Lower leg skin (tissue), 4 donors: Measurements from ENCODE around the gene AP4M1. TPM values are rescaled to one million over a fixed set of nuclear protein-coding genes. Genes with fewer than 3 reads are reported as not detected.

Source experiments
- DNase-seq, 2 donors: peaks; one replicate each; pipeline ENCODE4 v3.0.0-alpha.2; 2019; ENCODE audit warnings: low spot score in 2 of 2
- H3K4me3 ChIP-seq: fragments of 200-600 bp; sonication (generic); 2 replicates; pipeline ENCODE4 v1.5.1; 2017; ENCODE audit warnings: mild to moderate bottlenecking, low read depth; ENCODE audit not compliant: poor library complexity, severe bottlenecking
- POLR2A ChIP-seq, 2 donors: fragments of 450-650 bp; IDR thresholded peaks; one replicate each; pipeline ENCODE4 v1.6.1; 2016 to 2017; ENCODE audit warnings: antibody characterized with exemption in 2 of 2, mild to moderate bottlenecking in 1 of 2, moderate library complexity in 1 of 2
- WGBS, 2 donors: methylation state at CpG; one replicate each; pipeline ENCODE4 v1.1.5; 2018; 5-methylcytosine and 5-hydroxymethylcytosine counted together
- intact Hi-C: fragments of 100-400 bp; cut with DNase I; formaldehyde crosslinking; loops from one replicate; pipeline ENCODE4 v1.15.0; 2023; ENCODE audit warnings: low total_unique reads
- total RNA-seq, 4 donors: library from RNA; depleted of rRNA; stranded (reverse); fragments of >200 nt; gene quantifications; one replicate each; pipeline ENCODE4 v1.1.0, GENCODE V29; 2016
- TF ChIP-seq, protein P1 (sequence below), 3 donors: fragments of 450-650 bp; IDR thresholded peaks; one replicate each; pipeline ENCODE4 v1.5.1; 2016; ENCODE audit warnings: antibody characterized with exemption in 3 of 3, mild to moderate bottlenecking in 3 of 3, moderate library complexity in 2 of 3

Gene AP4M1
- total RNA-seq, 4 donors from 2014 or later, result 18.6 to 24.6 (median 21.0) TPM

DNA sequence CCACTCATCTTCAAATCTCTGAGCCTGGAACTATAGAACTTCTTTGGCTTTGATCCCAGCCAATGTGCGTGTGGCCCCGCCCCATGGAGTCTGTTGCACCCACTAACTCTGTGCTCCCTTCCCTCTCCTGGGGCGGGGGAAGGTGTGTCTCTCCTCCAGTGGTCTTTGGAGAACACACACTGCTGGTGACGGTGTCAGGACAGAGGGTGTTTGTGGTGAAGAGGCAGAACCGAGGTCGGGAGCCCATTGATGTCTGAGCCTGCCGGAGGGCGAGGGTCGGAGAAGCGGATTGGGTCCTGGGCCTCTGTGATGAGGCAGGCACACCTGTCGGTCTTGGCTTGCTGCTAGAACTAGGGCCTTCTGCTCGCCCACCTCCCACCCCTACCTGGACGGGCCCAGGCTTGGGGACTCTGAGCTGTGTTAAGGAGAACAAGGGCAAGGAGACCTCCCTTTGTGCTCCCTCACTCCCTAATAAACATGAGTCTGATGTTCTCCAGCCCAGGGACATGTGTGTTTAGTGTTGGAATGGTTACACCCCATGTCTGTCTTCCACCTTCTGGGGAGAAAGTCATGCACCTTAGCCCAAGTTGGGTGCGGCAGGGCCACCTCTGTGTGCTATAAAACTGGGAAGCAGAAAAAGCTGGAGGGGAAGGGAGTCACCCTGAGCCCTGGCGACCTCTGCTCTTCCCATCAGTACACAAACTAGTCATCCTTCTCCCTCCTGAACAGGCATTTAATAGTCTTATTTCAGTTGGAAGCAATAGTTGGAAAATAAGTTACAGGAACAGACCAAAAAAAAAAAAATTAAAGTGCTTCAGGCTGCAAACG lies 52.5 kb downstream of the AP4M1 start:
- no peak overlapping the region for H3K4me3 ChIP-seq
- 57% methylated on average over 12 to 16 of the region's 16 CpGs for WGBS, 2 donors
- TF ChIP-seq, protein P1, sequence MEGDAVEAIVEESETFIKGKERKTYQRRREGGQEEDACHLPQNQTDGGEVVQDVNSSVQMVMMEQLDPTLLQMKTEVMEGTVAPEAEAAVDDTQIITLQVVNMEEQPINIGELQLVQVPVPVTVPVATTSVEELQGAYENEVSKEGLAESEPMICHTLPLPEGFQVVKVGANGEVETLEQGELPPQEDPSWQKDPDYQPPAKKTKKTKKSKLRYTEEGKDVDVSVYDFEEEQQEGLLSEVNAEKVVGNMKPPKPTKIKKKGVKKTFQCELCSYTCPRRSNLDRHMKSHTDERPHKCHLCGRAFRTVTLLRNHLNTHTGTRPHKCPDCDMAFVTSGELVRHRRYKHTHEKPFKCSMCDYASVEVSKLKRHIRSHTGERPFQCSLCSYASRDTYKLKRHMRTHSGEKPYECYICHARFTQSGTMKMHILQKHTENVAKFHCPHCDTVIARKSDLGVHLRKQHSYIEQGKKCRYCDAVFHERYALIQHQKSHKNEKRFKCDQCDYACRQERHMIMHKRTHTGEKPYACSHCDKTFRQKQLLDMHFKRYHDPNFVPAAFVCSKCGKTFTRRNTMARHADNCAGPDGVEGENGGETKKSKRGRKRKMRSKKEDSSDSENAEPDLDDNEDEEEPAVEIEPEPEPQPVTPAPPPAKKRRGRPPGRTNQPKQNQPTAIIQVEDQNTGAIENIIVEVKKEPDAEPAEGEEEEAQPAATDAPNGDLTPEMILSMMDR (IDR thresholded peaks at IDR 0.05), result no peak
- no peak for TF ChIP-seq POLR2A (IDR thresholded peaks at IDR 0.05)
- intact Hi-C loops, result no loop called here
- DNase-seq, result no peak

DNA sequence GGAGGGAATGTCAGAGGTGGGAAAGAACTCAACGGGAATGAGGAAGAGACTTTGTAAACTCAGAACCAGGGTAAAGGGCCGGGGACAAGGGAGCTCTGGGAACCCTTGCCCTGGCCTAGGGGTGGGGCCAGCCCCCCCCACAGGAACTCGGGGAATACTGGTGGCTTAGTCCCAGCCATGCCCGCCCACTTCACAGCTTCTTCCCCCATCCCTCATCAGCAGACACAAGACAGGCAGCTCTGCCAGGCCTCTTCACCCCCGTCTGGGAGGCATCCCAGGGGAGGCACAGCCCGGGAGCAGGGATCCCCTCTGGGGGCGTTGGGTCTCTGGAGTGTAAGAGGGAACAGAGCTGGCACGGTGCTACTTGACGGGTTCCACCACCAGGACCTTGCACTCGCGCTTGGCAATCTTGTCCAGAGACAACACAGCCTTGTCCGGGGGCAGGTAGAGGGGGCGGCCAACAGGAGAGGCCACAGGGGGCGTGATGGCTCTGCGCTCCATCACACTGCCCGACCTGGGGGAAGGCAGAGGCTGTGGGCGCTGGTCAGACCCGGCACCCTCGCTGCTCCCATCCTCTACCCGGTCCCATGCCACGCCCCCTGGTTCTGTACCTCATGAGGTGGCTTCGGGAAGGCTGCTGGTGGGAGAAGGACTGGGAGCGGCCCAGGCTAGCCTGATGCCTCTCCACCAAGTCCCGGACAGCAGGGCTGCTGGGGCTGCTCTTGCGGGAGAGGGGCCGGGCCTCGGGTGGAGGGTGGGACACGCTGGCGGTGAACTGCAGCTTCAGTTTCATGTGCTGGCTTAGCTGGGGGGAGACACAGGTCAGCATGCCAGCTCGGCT lies 53.4 kb downstream of the AP4M1 start:
- H3K4me3 ChIP-seq, result no peak overlapping the region
- intact Hi-C loops, result no loop called here
- WGBS, 2 donors, result 70 to 74% methylated on average over 25 to 29 of the region's 30 CpGs
- no peak for DNase-seq
- TF ChIP-seq, protein P1 (IDR thresholded peaks at IDR 0.05), result no peak
- no peak for TF ChIP-seq POLR2A (IDR thresholded peaks at IDR 0.05)

DNA sequence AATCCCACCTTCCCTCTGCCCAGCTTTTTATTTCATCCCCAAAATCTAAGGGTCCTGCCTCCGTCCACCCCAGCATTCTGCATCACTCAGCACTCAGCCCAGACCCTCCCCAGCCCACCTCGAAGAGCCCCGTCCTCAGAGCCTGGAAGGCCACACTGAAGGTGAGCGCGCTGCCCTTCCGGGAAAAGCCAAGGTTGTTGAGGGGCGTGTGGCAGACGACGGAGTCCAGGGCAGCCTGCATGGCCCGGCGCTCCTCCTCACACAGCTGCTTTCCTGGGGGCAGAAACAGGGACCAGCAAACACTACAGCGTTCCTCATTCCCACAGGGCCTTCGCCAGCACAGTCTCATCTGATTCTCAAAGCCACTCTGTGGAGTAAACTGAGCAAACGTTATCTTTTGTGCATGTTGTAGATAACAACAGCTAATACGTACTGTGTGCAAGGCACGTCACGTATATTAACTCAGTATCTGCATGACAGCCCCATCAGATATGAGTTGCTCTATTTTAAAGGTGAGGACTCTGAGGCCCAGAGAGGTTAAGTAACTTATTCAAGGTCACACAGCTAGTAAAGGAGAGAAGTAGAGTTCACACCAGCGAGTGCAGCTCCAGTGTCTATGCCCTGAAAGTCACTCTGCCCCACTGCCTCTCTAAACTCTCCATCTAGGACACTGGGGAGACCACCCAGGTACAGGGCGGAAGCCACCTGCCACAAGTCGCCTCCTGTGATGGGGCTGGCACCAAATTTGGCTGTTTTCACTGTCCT lies 54.3 kb downstream of the AP4M1 start:
- WGBS, 2 donors, result 81 to 85% methylated on average over 20 of the region's 20 CpGs
- DNase-seq, result no peak
- intact Hi-C loops, result no loop called here
- no peak overlapping the region for H3K4me3 ChIP-seq
- TF ChIP-seq POLR2A (IDR thresholded peaks at IDR 0.05), result no peak
- TF ChIP-seq, protein P1 (IDR thresholded peaks at IDR 0.05), result no peak

DNA sequence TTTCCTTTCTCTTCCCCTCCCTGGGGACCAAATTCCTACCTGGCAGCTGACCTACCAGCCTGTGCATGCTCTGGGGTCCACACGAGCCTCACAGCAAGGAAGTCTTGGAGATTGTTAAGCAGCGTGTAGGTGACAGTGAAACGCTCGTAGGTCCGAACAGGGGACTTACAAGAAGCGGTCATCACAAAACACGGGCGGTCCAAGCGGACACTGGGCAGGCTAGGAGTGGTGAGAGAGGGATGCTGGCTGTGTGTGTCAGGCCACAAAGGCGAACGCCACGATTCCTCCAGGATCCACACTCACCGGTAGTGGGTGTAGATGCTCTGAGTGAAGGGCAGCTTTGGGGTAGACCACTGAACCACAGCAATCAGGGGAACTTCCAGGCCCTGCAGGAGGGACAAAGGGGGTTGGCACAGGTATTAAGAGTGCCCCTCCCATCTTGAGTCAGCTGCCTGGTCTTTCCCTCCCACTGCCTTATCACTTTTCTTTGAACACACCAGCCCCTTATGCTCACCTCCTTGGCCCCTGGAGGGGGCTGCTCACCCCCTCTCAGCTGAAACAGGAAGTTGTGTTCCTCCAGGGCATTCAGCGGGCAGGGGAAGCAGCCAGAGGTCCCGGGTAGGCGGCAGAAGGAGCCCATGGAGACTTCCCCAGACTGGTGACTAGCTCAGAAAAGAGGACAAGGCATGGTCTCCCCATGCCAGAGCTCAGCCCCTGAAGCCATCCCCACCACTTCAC lies 55.1 kb downstream of the AP4M1 start:
- no peak overlapping the region for H3K4me3 ChIP-seq
- DNase-seq, result no peak

DNA sequence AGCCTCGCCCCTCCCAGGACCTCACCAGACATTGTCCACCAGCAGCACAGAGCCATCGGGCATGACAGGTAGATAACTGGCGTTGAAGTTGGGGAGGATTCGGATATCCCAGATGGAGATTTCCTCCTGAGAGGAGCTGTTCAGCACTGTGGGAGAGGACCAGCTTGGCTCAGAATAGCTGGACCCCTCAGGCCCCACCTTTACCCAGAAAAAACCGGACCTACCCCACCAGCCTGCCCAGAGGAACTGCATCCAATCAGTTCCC lies 55.6 kb downstream of the AP4M1 start:
- 61 to 68% methylated on average over 5 of the region's 5 CpGs for WGBS, 2 donors
- DNase-seq, result no peak
- TF ChIP-seq POLR2A (IDR thresholded peaks at IDR 0.05), result no peak
- TF ChIP-seq, protein P1 (IDR thresholded peaks at IDR 0.05), result no peak
- H3K4me3 ChIP-seq, result no peak overlapping the region
- intact Hi-C loops, result no loop called here

More for the DNA sequence above, 55.1 kb downstream of the AP4M1 start:
- WGBS, 2 donors, result 72 to 78% methylated on average over 16 of the region's 16 CpGs
- intact Hi-C loops, result no loop called here
- TF ChIP-seq POLR2A (IDR thresholded peaks at IDR 0.05), result no peak
- TF ChIP-seq, protein P1 (IDR thresholded peaks at IDR 0.05), result no peak
